GM21786 (cell line): ENCODE results near the gene RIF1.

ENCODE experiments used
- ATAC-seq: cut with Tn5 transposase; IDR thresholded peaks from one replicate; pipeline ENCODE4 v1.9.1; 2021; ENCODE audit not compliant: unreplicated experiment

The RIF1 gene, protein sequence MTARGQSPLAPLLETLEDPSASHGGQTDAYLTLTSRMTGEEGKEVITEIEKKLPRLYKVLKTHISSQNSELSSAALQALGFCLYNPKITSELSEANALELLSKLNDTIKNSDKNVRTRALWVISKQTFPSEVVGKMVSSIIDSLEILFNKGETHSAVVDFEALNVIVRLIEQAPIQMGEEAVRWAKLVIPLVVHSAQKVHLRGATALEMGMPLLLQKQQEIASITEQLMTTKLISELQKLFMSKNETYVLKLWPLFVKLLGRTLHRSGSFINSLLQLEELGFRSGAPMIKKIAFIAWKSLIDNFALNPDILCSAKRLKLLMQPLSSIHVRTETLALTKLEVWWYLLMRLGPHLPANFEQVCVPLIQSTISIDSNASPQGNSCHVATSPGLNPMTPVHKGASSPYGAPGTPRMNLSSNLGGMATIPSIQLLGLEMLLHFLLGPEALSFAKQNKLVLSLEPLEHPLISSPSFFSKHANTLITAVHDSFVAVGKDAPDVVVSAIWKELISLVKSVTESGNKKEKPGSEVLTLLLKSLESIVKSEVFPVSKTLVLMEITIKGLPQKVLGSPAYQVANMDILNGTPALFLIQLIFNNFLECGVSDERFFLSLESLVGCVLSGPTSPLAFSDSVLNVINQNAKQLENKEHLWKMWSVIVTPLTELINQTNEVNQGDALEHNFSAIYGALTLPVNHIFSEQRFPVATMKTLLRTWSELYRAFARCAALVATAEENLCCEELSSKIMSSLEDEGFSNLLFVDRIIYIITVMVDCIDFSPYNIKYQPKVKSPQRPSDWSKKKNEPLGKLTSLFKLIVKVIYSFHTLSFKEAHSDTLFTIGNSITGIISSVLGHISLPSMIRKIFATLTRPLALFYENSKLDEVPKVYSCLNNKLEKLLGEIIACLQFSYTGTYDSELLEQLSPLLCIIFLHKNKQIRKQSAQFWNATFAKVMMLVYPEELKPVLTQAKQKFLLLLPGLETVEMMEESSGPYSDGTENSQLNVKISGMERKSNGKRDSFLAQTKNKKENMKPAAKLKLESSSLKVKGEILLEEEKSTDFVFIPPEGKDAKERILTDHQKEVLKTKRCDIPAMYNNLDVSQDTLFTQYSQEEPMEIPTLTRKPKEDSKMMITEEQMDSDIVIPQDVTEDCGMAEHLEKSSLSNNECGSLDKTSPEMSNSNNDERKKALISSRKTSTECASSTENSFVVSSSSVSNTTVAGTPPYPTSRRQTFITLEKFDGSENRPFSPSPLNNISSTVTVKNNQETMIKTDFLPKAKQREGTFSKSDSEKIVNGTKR (N-terminal part only)

GRCh38 chr2:151409601-151410484 is at the start of gene RIF1:
TSS of gene RIF1 (plus strand) at chr2:151409902. CDS start at chr2:151410424, 522 bp downstream.
- ATAC-seq: peak; percentile 94

GRCh38 chr2:151361674-151362370 is 47.9 kb upstream of the RIF1 start:
- no peak for ATAC-seq

DNA sequence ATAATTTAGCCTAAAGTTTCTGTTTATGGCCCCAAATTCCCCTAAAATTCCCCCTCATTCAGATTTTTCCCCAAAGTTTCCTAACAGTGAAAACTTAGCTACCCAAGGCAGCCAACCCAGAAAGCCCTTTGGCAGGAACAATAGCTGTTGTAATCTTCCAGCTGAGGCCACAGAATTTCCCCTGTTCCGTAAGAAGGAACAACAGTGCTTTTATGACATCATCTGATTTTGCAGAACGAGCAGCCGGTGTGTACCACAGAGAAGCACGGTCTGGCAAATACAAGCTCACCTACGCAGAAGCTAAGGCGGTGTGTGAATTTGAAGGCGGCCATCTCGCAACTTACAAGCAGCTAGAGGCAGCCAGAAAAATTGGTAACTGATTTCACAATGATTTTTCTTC is 46.0 kb upstream of the RIF1 start:
- peak; percentile 64 for ATAC-seq

DNA sequence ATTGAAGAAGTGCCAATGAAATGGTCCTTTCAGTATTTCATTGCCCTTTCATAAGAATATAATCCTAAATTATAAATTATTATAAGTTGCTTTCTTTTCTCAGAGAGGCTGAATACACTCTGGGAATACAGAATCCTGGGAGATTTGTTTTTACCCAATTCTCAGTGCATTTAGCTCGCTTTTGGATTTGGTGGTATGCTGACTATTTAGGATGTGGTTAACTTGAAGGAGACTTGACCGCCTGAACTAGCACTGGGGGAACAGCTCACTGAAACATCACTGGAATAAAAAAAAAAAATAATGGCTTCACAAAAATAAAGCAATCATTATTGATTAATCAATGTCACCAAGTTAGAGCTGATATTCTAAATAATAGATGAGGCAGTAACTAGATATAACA is 42.1 kb upstream of the RIF1 start:
- ATAC-seq: no peak

- peak; percentile 71 for ATAC-seq
Observed at GRCh38 chr2:151374436-151374835, 35.3 kb upstream of the RIF1 start.

DNA sequence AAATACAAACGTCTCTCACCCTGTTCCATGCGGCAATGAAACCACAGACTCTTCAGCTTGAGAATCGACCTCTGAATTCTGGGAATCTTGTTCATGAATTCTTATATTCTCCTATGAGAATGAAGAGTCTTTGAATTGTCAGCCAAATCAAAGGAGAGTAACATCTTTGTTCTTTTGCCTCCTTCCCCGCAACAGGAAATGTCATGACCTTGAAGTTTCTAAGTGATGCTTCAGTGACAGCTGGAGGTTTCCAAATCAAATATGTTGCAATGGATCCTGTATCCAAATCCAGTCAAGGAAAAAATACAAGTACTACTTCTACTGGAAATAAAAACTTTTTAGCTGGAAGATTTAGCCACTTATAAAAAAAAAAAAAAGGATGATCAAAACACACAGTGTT is 30.5 kb upstream of the RIF1 start:
- ATAC-seq: no peak

DNA sequence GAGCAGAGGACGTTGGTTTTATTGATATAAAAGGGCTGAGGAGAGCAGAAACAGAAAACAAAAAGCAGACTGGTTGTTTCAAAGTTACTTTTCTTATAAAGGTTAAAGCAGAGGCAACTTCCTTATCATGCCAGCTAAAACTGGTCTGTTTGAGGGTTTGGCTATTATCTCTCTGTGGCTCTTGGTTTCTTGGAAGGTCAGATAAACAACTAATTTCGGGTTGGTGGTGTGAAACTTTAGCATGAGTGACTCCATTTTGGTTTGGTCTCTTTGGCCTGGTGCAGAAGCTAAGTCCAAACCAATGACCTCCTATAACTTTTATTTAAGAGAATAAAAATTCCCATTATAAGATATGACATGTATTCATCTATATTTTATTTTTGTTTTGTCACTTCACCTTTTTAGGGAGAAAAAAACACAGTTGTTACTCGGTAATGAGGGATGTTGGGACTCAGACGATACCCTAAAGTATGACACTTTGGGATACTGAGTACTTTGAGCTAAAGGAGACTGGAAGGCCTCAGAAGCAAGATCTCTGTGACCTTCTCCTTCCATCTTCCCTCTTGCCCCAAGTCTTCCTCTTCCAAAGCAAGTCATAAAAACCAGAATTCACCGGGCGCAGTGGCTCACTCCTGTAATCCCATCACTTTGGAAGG is 29.0 kb upstream of the RIF1 start:
- no peak for ATAC-seq

DNA sequence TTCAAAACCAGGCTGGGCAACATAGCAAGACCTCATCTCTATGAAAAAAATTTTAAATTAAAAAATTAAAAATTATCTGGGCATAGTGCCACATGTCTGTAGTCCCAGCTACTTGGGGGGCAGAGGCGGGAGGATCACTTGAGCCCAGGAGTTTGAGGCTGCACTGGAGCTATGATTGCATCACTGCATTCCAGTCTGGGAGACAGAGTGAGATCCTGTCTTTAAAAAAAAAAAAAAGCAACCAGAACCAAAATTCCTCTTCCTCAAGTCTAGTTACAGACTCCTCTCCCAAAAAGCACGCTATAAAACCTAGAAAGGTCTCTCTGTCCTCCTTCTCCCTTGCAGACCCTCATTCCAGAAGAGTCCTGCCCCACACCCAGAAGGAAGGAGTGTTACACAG is 28.4 kb upstream of the RIF1 start:
- ATAC-seq: no peak

- no peak for ATAC-seq
Observed at GRCh38 chr2:151388011-151388410, 21.7 kb upstream of the RIF1 start.

GRCh38 chr2:151391436-151391835 is 18.3 kb upstream of the RIF1 start:
- no peak for ATAC-seq

GRCh38 chr2:151394509-151394908 is 15.2 kb upstream of the RIF1 start:
- ATAC-seq: no peak

GRCh38 chr2:151395509-151396374 is 14.0 kb upstream of the RIF1 start:
- no peak for ATAC-seq

GRCh38 chr2:151399981-151400380 is 9.7 kb upstream of the RIF1 start:
- no peak for ATAC-seq

- ATAC-seq: no peak
Observed at GRCh38 chr2:151401149-151401548, 8.6 kb upstream of the RIF1 start.

DNA sequence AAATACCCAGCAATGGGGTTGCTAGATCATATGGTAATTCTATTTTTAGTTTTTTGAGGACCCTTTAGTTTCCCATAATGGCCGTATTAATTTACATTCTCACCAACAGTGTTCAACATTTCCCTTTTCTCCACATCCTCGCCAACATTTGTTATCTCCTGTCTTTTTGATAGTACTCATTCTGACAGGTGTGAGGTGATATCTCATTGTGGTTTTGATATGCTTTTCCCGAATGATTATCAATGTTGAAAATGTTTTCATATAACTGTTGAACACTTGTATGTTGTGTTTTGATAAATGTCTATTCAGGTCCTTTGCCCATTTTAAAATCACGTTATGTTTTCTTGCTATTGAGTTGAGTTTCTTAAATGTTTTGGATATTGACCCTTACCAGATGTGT is 5.8 kb upstream of the RIF1 start:
- no peak for ATAC-seq

DNA sequence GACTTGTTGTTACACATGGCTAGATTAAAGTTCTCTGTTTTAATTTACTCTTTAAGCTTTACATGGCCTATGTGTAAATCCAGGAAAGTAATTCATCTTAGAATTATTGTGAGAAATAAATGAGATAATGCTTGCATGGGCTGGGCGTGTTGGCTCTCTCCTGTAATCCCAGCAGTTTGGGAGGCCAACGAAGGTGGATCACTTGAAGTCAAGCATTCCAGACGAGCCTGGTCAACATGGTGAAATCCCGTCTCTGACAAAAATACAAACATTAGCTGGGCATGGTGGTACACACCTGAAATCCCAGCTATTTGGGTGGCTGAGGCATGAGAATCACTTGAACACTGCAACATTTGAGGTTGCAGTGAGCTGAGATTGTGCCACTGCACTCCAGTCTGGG is 4.3 kb upstream of the RIF1 start:
- no peak for ATAC-seq

DNA sequence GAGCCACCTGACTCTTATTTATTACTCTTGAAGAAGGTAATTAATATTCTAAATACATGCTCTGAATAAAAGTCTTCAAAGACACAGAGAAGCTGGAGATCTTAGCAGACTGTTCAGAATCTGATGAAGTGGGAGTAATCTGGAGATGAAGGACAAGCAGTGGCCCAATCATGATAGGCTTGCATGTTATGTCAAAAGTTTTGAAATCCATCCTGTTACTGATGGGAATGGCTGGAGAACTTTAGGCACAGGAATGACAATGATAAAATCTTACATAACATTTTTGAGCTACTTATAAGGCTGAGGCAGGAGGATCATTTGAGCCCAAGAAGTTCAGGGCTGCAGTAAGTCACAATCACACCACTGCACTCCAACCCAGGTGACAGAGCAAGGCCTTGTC is 2.4 kb upstream of the RIF1 start:
- ATAC-seq: no peak
